Vagina (tissue), 2 donors: ENCODE results near the gene DHX40.

ENCODE experiments used
- CTCF ChIP-seq, 3 experiments: fragments of 450-650 bp in 2 of 3; fragments of 200-600 bp in 1 of 3; sonication (generic) in 1 of 3; IDR thresholded peaks; one replicate each; pipeline ENCODE4 v1.5.1; 2017 to 2019; ENCODE audit warnings: antibody characterized with exemption in 3 of 3, mild to moderate bottlenecking in 2 of 3, moderate library complexity in 2 of 3
- POLR2A ChIP-seq, 2 donors: fragments of 450-650 bp; IDR thresholded peaks; one replicate each; pipeline ENCODE4 v1.6.1; 2017; ENCODE audit warnings: antibody characterized with exemption in 2 of 2, mild to moderate bottlenecking in 2 of 2, moderate library complexity in 2 of 2

GRCh38 chr17:59638553-59638952 lies 73.1 kb downstream of the DHX40 start:
- TF ChIP-seq CTCF (IDR thresholded peaks at IDR 0.05) (no peak), POLR2A (IDR thresholded peaks at IDR 0.05) (no peak)
